HUES64 (cell line): ENCODE data around the gene WDR20.

Source experiments
- H3K27ac ChIP-seq: 2 replicates; pipeline ENCODE4 v1.7.0; 2013; ENCODE audit warnings: low read depth, low read length, inconsistent platforms
- H3K27me3 ChIP-seq: 2 replicates; pipeline ENCODE4 v1.6.1; 2013; ENCODE audit warnings: mild to moderate bottlenecking, low read length; ENCODE audit not compliant: insufficient read depth
- H3K36me3 ChIP-seq: 2 replicates; pipeline ENCODE4 v1.6.1; 2013; ENCODE audit warnings: mild to moderate bottlenecking, low read length; ENCODE audit not compliant: insufficient read depth
- H3K4me1 ChIP-seq: 2 replicates; pipeline ENCODE4 v1.6.1; 2013; ENCODE audit warnings: mild to moderate bottlenecking, low read length, moderate library complexity; ENCODE audit not compliant: insufficient read depth
- H3K4me3 ChIP-seq: 2 replicates; pipeline ENCODE4 v1.5.1; 2013; ENCODE audit warnings: mild to moderate bottlenecking, low read length, moderate library complexity
- H3K9ac ChIP-seq: 2 replicates; pipeline ENCODE4 v1.6.1; 2013; ENCODE audit warnings: mild to moderate bottlenecking, low read depth, low read length
- H3K9me3 ChIP-seq: 2 replicates; pipeline ENCODE4 v1.6.1; 2013; ENCODE audit warnings: low read depth, low read length; ENCODE audit not compliant: insufficient read depth
- WGBS: fragments of 150-250, 120-280 bp; methylation state at CpG from one replicate; pipeline ENCODE4 v1.1.7; 2013; ENCODE audit warnings: missing lambda C conversion rate; 5-methylcytosine and 5-hydroxymethylcytosine counted together

WDR20 gene

GRCh38 chr14:102197317-102197853, 57.7 kb downstream of the WDR20 start:
- peaks cover 18% of the 10 kb centered on the region; the same call in 1 of the 2 replicates for H3K4me1 ChIP-seq
- H3K27me3 ChIP-seq: no peaks in the 10 kb centered on the region
- H3K9me3 ChIP-seq: no peaks in the 10 kb centered on the region
- no peak overlapping the region for H3K4me3 ChIP-seq
- H3K9ac ChIP-seq: no peak overlapping the region
- peaks cover 39% of the 10 kb centered on the region for H3K36me3 ChIP-seq
- WGBS: 92% methylated on average over 5 of the region's 5 CpGs
- H3K27ac ChIP-seq: no peak overlapping the region

DNA sequence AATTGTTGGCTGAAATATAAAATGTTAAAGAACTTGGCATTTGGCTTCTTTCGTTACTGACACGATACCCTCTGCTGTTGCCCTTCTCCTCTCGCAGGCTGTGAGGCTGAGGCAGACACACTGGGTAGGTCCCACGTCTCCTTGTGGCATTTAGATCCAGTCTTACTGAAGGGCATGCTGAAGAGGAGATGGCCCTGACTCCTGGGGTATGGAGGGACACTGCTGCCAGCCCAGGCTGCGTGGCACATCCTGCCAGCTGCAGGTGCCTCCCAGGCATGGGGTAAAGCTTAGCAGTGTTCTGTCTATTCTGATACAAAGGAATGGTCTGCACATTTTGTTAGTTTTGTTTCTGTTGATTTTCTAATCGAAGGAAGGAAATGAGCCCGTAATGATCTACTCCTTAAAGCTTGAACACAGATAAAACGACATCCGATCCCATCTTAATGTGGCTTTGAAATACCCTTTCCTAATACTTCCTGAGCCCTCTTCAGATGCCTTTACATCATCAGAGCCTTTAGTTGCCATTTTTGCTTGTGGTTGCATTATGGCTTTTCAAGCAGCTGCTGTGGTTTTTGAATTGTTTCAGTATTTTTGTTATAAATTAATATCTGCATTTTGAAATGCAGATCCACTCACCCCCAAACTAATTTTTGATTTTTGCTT, 61.1 kb downstream of the WDR20 start:
- Histone ChIP-seq H3K9ac (no peak overlapping the region), H3K9me3 (no peaks in the 10 kb centered on the region), H3K27ac (no peak overlapping the region), H3K4me1 (no peaks in the 10 kb centered on the region), H3K4me3 (no peak overlapping the region), H3K36me3 (peaks cover 43% of the 10 kb centered on the region), H3K27me3 (no peaks in the 10 kb centered on the region)
- 94% methylated on average over 9 of the region's 9 CpGs for WGBS

GRCh38 chr14:102201353-102201738, 61.6 kb downstream of the WDR20 start:
- Histone ChIP-seq H3K9me3 (no peaks in the 10 kb centered on the region), H3K4me1 (no peaks in the 10 kb centered on the region), H3K9ac (no peak overlapping the region), H3K36me3 (peaks cover 39% of the 10 kb centered on the region), H3K4me3 (no peak overlapping the region), H3K27ac (no peak overlapping the region), H3K27me3 (no peaks in the 10 kb centered on the region)
- WGBS: 94% methylated on average over 9 of the region's 9 CpGs

GRCh38 chr14:102201776-102202175, 62.1 kb downstream of the WDR20 start:
- no peaks in the 10 kb centered on the region for H3K9me3 ChIP-seq
- 87% methylated on average over 4 of the region's 4 CpGs for WGBS
- H3K27ac ChIP-seq: no peak overlapping the region
- H3K27me3 ChIP-seq: no peaks in the 10 kb centered on the region
- no peak overlapping the region for H3K4me3 ChIP-seq
- no peak overlapping the region for H3K9ac ChIP-seq
- H3K4me1 ChIP-seq: no peaks in the 10 kb centered on the region
- H3K36me3 ChIP-seq: peaks cover 35% of the 10 kb centered on the region

DNA sequence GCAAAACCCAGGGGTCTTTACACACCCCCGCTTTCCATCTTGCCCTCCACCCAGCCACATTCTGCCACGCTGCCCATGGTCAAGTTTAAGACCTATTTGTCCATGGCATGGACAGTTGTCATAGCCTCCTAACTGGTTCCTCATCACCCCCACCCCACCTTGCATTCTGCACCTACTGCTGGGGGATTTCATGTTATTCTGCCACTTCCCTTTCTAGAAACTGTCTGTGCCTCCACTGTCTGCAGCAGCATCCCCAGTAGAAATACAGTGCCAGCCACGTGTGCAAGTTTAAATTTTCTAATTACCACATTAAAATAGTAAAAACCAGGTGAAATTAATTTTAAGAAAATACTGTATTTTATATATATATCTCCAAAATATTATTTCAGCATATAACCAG, 63.2 kb downstream of the WDR20 start:
- Histone ChIP-seq H3K9ac (no peak overlapping the region), H3K27me3 (no peaks in the 10 kb centered on the region), H3K9me3 (no peaks in the 10 kb centered on the region), H3K36me3 (peaks cover 25% of the 10 kb centered on the region), H3K4me1 (no peaks in the 10 kb centered on the region), H3K27ac (no peak overlapping the region), H3K4me3 (no peak overlapping the region)
- 92% methylated on average over 2 of the region's 3 CpGs for WGBS

- Histone ChIP-seq H3K36me3 (peaks cover 26% of the 10 kb centered on the region), H3K9ac (no peak overlapping the region), H3K27me3 (no peaks in the 10 kb centered on the region), H3K9me3 (no peaks in the 10 kb centered on the region), H3K4me3 (no peak overlapping the region), H3K4me1 (no peaks in the 10 kb centered on the region), H3K27ac (no peak overlapping the region)
- 93% methylated on average over 6 of the region's 6 CpGs for WGBS
Observed at GRCh38 chr14:102203382-102203781, 63.7 kb downstream of the WDR20 start.

- no peak overlapping the region for H3K4me3 ChIP-seq
Observed at GRCh38 chr14:102205560-102205959, 65.9 kb downstream of the WDR20 start.

DNA sequence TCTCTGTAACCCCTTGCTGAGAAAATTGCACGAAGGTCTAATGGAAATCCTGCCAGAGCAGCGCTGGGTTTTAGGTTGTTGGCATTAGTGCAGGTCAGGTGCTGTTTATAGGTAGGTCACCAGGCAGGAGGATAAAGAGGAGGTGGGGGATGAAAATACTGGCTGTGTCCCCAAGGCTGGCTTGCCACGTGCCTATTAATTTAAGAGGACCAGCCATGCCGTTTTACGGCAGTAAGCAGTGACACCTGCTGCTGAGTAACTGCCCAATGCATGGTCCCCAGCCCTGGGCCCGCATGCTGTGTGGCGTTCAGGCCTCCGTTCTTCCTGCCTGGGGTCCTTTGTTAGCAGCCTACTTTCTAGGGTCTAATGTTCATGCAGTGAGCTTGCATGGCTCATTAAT, 67.2 kb downstream of the WDR20 start:
- no peaks in the 10 kb centered on the region for H3K27me3 ChIP-seq
- H3K9me3 ChIP-seq: no peaks in the 10 kb centered on the region
- H3K4me3 ChIP-seq: no peak overlapping the region
- H3K9ac ChIP-seq: no peak overlapping the region
- WGBS: 85% methylated on average over 8 of the region's 8 CpGs
- peaks cover 6% of the 10 kb centered on the region for H3K4me1 ChIP-seq
- H3K36me3 ChIP-seq: peaks cover 42% of the 10 kb centered on the region
- no peak overlapping the region for H3K27ac ChIP-seq

More at GRCh38 chr14:102205560-102205959, 65.9 kb downstream of the WDR20 start:
- Histone ChIP-seq H3K27ac (no peak overlapping the region), H3K4me1 (peaks cover 6% of the 10 kb centered on the region), H3K9ac (no peak overlapping the region), H3K27me3 (no peaks in the 10 kb centered on the region), H3K36me3 (peaks cover 37% of the 10 kb centered on the region), H3K9me3 (no peaks in the 10 kb centered on the region)
- 94% methylated on average over 5 of the region's 5 CpGs for WGBS

GRCh38 chr14:102207831-102208365, 68.2 kb downstream of the WDR20 start:
- Histone ChIP-seq H3K27me3 (no peaks in the 10 kb centered on the region), H3K27ac (no peak overlapping the region), H3K9me3 (no peaks in the 10 kb centered on the region), H3K4me1 (peaks cover 6% of the 10 kb centered on the region), H3K9ac (no peak overlapping the region; the same call in 1 of the 2 replicates), H3K36me3 (peaks cover 42% of the 10 kb centered on the region), H3K4me3 (no peak overlapping the region)
- 97% methylated on average over 13 of the region's 13 CpGs for WGBS

- no peaks in the 10 kb centered on the region for H3K27me3 ChIP-seq
- WGBS: 94% methylated on average over 17 of the region's 17 CpGs
- no peaks in the 10 kb centered on the region for H3K9me3 ChIP-seq
- H3K27ac ChIP-seq: no peak overlapping the region
- no peak overlapping the region for H3K9ac ChIP-seq
- peaks cover 42% of the 10 kb centered on the region for H3K36me3 ChIP-seq
- H3K4me3 ChIP-seq: no peak overlapping the region
- H3K4me1 ChIP-seq: peaks cover 6% of the 10 kb centered on the region
Observed at GRCh38 chr14:102208741-102209140, 69.0 kb downstream of the WDR20 start.

- no peak overlapping the region for H3K4me3 ChIP-seq
- H3K9me3 ChIP-seq: no peaks in the 10 kb centered on the region
- peaks cover 6% of the 10 kb centered on the region for H3K4me1 ChIP-seq
- no peak overlapping the region for H3K9ac ChIP-seq
- H3K27ac ChIP-seq: no peak overlapping the region
- no peaks in the 10 kb centered on the region for H3K27me3 ChIP-seq
- WGBS: 89% methylated on average over 19 of the region's 19 CpGs
- H3K36me3 ChIP-seq: peaks cover 38% of the 10 kb centered on the region
Observed at GRCh38 chr14:102209224-102209966, 69.7 kb downstream of the WDR20 start.
